Activated CD4-positive, alpha-beta memory T cell treated with anti-CD3 and anti-CD28 coated beads for 36 hours (primary cell): ENCODE results near the gene RHCE. TPM values are rescaled to one million over a fixed set of nuclear protein-coding genes. Genes with fewer than 3 reads are reported as not detected.
A peak's percentile ranks its signal among the peaks of the same experiment; 100 is the strongest.
"Not testable (repeated sequence)": the region's sequence is repeated elsewhere in the genome, so short reads cannot be mapped to it uniquely, and the experiment has no call there.

Experiments used
- CTCF ChIA-PET: fragments of 350-600 bp; sonication (Branson Sonifier 250); formaldehyde crosslinking; loops from one replicate; lab custom pipeline; 2021; ENCODE audit warnings: antibody characterized with exemption, inconsistent platforms; lab: Charles Lee
- POLR2A ChIA-PET: fragments of 350-600 bp; sonication (Branson Sonifier 250); formaldehyde crosslinking; loops from one replicate; lab custom pipeline; 2021; ENCODE audit warnings: antibody characterized with exemption; lab: Charles Lee
- DNase-seq: peaks from one replicate; pipeline ENCODE4 v3.0.0-alpha.2; 2020
- H3K27ac Mint-ChIP-seq: one replicate; pipeline ENCODE4 v1.8.0; 2021; ENCODE audit warnings: mixed read lengths
- H3K27me3 Mint-ChIP-seq: one replicate; pipeline ENCODE4 v1.8.0; 2021; ENCODE audit warnings: mixed read lengths
- H3K36me3 Mint-ChIP-seq: one replicate; pipeline ENCODE4 v1.8.0; 2021; ENCODE audit warnings: mixed read lengths
- H3K4me1 Mint-ChIP-seq: one replicate; pipeline ENCODE4 v1.8.0; 2021; ENCODE audit warnings: low read depth, mixed read lengths
- H3K4me3 Mint-ChIP-seq: one replicate; pipeline ENCODE4 v1.8.0; 2021; ENCODE audit warnings: mild to moderate bottlenecking, mixed read lengths
- H3K9me3 Mint-ChIP-seq: one replicate; pipeline ENCODE4 v1.8.0; 2021; ENCODE audit warnings: mixed read lengths
- intact Hi-C: fragments of 100-400 bp; cut with micrococcal nuclease; formaldehyde crosslinking; loops from one replicate; pipeline ENCODE4 v1.15.1; 2023
- total RNA-seq, 2 experiments: library from RNA; stranded (reverse); gene quantifications; one replicate each; pipeline ENCODE4 v1.2.3, GENCODE V29; 2021

Gene RHCE
- total RNA-seq, 2 experiments from 2014 or later, result 0.44 to 0.45 TPM

- ChIA-PET POLR2A (interaction anchor here (0.5 to 0.9 kb wide), 3 partner anchors 180 to 1890 kb away, joined by 3 read pairs; partner anchors contain the start of gene RUNX3), CTCF (interaction anchor here (0.7 to 1.5 kb wide), 2 partner anchors 56 to 71 kb away, joined by 3 to 8 read pairs; no protein-coding TSS in a partner anchor)
- H3K4me3 Mint-ChIP-seq, result peak overlapping the region; percentile 80
- H3K27ac Mint-ChIP-seq, result peak overlapping the region; percentile 71
- DNase-seq, result no peak
- H3K36me3 Mint-ChIP-seq, result peaks cover 2% of the 10 kb centered on the region
- peaks cover 56% of the 10 kb centered on the region for H3K4me1 Mint-ChIP-seq
- no peaks in the 10 kb centered on the region for H3K27me3 Mint-ChIP-seq
- intact Hi-C loops, result loop anchor here (2.0 to 5.0 kb wide), 4 partner anchors 41 to 800 kb away; partner anchors contain the start of genes CEP85, RSRP1 and TMEM50A
- no peaks in the 10 kb centered on the region for H3K9me3 Mint-ChIP-seq
Observed at GRCh38 chr1:25431955-25432719, 11.5 kb upstream of the RHCE start.

- Mint-ChIP-seq H3K27ac (peak overlapping the region; percentile 71), H3K4me1 (peaks cover 47% of the 10 kb centered on the region), H3K9me3 (no peaks in the 10 kb centered on the region), H3K4me3 (peak overlapping the region; percentile 98), H3K27me3 (no peaks in the 10 kb centered on the region), H3K36me3 (peaks cover 2% of the 10 kb centered on the region)
- CTCF ChIA-PET, result interaction anchor here (0.7 to 1.5 kb wide), 3 partner anchors 56 to 72 kb away, joined by 3 to 8 read pairs (median 4); no protein-coding TSS in a partner anchor
- intact Hi-C loops, result loop anchor here (2.0 to 5.0 kb wide), 4 partner anchors 42 to 801 kb away; partner anchors contain the start of genes CEP85, RSRP1 and TMEM50A
- DNase-seq, result peak; percentile 20
- POLR2A ChIA-PET, result interaction anchor here (0.7 to 1.1 kb wide), 4 partner anchors 36 to 1891 kb away, joined by 3 to 4 read pairs (median 3); partner anchors contain the start of gene RUNX3
Observed at GRCh38 chr1:25430967-25431881, 10.6 kb upstream of the RHCE start.

- ChIA-PET POLR2A (interaction anchor here (0.6 to 1.1 kb wide), 9 partner anchors 22 to 571 kb away, joined by 3 to 6 read pairs (median 4); partner anchors contain the start of genes MTFR1L, RSRP1 and SYF2), CTCF (interaction anchor here (1.5 kb wide), 1 partner anchor 57 kb away, joined by 4 read pairs; no protein-coding TSS in a partner anchor)
- peak; percentile 98 for DNase-seq
- Mint-ChIP-seq H3K9me3 (no peaks in the 10 kb centered on the region), H3K4me1 (peaks cover 38% of the 10 kb centered on the region), H3K36me3 (peaks cover 2% of the 10 kb centered on the region), H3K4me3 (peak within 1 kb of the TSS; percentile 98), H3K27ac (peak within 1 kb of the TSS; percentile 98), H3K27me3 (no peaks in the 10 kb centered on the region)
- intact Hi-C loops, result loop anchor here (2.0 to 5.0 kb wide), 4 partner anchors 42 to 802 kb away; partner anchors contain the start of genes CEP85, RSRP1 and TMEM50A
Observed at GRCh38 chr1:25430073-25430966, 9.7 kb upstream of the RHCE start, which contains the start of gene MACO1. Gene MACO1, plus strand, starts transcription at chr1:25430897. Its CDS starts 202 bp downstream, at chr1:25431099.

- intact Hi-C loops, result no loop called here
- H3K27ac Mint-ChIP-seq, result no peak overlapping the region
- peak overlapping the region; percentile 54 for H3K4me3 Mint-ChIP-seq
- ChIA-PET CTCF (no interaction called here), POLR2A (interaction anchor here (1.7 kb wide), 1 partner anchor 120 kb away, joined by 5 read pairs; no protein-coding TSS in a partner anchor)
- DNase-seq, result no peak
- H3K27me3 Mint-ChIP-seq, result no peaks in the 10 kb centered on the region
- peaks cover 2% of the 10 kb centered on the region for H3K36me3 Mint-ChIP-seq
- H3K4me1 Mint-ChIP-seq, result peaks cover 21% of the 10 kb centered on the region
- H3K9me3 Mint-ChIP-seq, result no peaks in the 10 kb centered on the region
Observed at GRCh38 chr1:25428475-25429166, 8.0 kb upstream of the RHCE start.

GRCh38 chr1:25427696-25428095 lies 7.1 kb upstream of the RHCE start:
- intact Hi-C loops, result no loop called here
- no peaks in the 10 kb centered on the region for H3K27me3 Mint-ChIP-seq
- no peak for DNase-seq
- H3K36me3 Mint-ChIP-seq, result peaks cover 2% of the 10 kb centered on the region
- no peak overlapping the region for H3K27ac Mint-ChIP-seq
- H3K4me1 Mint-ChIP-seq, result peaks cover 12% of the 10 kb centered on the region
- CTCF ChIA-PET, result no interaction called here
- no peak overlapping the region for H3K4me3 Mint-ChIP-seq
- no peaks in the 10 kb centered on the region for H3K9me3 Mint-ChIP-seq
- POLR2A ChIA-PET, result interaction anchor here (1.7 kb wide), 1 partner anchor 121 kb away, joined by 5 read pairs; no protein-coding TSS in a partner anchor

- CTCF ChIA-PET, result no interaction called here
- Mint-ChIP-seq H3K4me1 (peaks cover 3% of the 10 kb centered on the region), H3K9me3 (no peaks in the 10 kb centered on the region), H3K27ac (no peak overlapping the region), H3K36me3 (peaks cover 2% of the 10 kb centered on the region), H3K27me3 (no peaks in the 10 kb centered on the region), H3K4me3 (no peak overlapping the region)
- POLR2A ChIA-PET, result no interaction called here
- intact Hi-C loops, result no loop called here
- no peak for DNase-seq
Observed at GRCh38 chr1:25425098-25426085, 4.8 kb upstream of the RHCE start.

GRCh38 chr1:25423206-25423605 lies 2.6 kb upstream of the RHCE start:
- H3K27me3 Mint-ChIP-seq, DNase-seq, H3K9me3 Mint-ChIP-seq, H3K36me3 Mint-ChIP-seq, H3K27ac Mint-ChIP-seq, H3K4me1 Mint-ChIP-seq, CTCF ChIA-PET, POLR2A ChIA-PET, H3K4me3 Mint-ChIP-seq, intact Hi-C loops: not testable (repeated sequence)

- DNase-seq, H3K4me1 Mint-ChIP-seq, H3K27me3 Mint-ChIP-seq, CTCF ChIA-PET, H3K27ac Mint-ChIP-seq, POLR2A ChIA-PET, H3K36me3 Mint-ChIP-seq, H3K4me3 Mint-ChIP-seq, H3K9me3 Mint-ChIP-seq, intact Hi-C loops: not testable (repeated sequence)
Observed at GRCh38 chr1:25419339-25419738, 1.3 kb downstream of the RHCE start.

GRCh38 chr1:25417280-25417679 lies 3.3 kb downstream of the RHCE start:
- H3K4me3 Mint-ChIP-seq, H3K4me1 Mint-ChIP-seq, H3K27me3 Mint-ChIP-seq, POLR2A ChIA-PET, CTCF ChIA-PET, intact Hi-C loops, H3K9me3 Mint-ChIP-seq, DNase-seq, H3K27ac Mint-ChIP-seq, H3K36me3 Mint-ChIP-seq: not testable (repeated sequence)

GRCh38 chr1:25414578-25414977 lies 6.0 kb downstream of the RHCE start:
- H3K27me3 Mint-ChIP-seq, CTCF ChIA-PET, H3K9me3 Mint-ChIP-seq, H3K27ac Mint-ChIP-seq, H3K36me3 Mint-ChIP-seq, DNase-seq, H3K4me1 Mint-ChIP-seq, H3K4me3 Mint-ChIP-seq, POLR2A ChIA-PET: not testable (repeated sequence)
- intact Hi-C loops, result loop anchor here (5.0 kb wide), 1 partner anchor 127 kb away; no protein-coding TSS in a partner anchor
